Measurements from ENCODE around the gene NOD1.

Gene NOD1

DNA sequence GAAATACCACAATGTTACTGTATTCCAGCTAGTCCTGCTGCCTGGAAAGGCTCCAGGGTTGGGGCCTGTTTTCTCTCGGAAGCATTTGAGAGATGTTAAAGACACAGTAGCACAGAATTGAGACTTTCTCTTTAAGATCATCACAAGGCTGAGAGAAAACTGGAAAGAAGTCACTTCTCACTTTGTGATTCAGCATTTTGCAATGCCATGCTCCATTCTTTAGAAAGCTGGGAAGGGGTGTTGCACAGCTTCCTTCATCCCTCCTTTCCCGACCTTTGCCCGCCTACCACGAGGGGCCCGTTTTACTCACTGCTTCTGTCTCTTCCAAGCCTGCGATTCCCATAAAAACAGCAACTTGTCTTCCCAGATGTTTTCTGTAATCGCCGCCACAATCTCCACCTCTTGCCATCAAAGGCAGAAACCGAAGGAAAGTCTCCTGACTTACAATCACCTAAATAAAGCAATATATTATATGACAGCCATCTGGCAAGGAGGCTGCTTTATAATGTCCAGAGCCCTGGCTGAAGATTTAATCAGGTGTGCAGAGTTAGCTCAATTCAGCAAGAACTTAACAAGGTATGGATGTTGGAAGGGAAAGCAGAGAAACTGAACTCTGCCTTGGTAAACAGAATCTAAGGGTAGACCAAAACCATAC, 18.9 kb downstream of the NOD1 start:
- Histone ChIP-seq H3K27me3 (ENCODE audit: control insufficient read depth in 1 of 2, insufficient read depth in 1 of 2, low read length in 2 of 2) (no peaks in the 10 kb centered on the region), H3K79me1 (replicated peaks; ENCODE audit: low read length, poor library complexity, severe bottlenecking) (peaks cover 19% of the 10 kb centered on the region), H2BK120ac (ENCODE audit: low read depth, low read length) (no peak overlapping the region), H2AK5ac (ENCODE audit: low read length, severe bottlenecking) (no peak overlapping the region), H2AFZ (ENCODE audit: low read depth, low read length) (no peak overlapping the region), H3K14ac (ENCODE audit: low read length in 2 of 2) (no peak overlapping the region), H3K18ac (ENCODE audit: low read depth in 1 of 2, low read length in 2 of 2) (peak overlapping the region in 1 of 2 experiments; percentile 23), H3K4me1 (ENCODE audit: control insufficient read depth, insufficient read depth, low read depth, low read length) (peaks cover 18% of the 10 kb centered on the region), H4K91ac (ENCODE audit: low read length) (no peak overlapping the region), H3K23ac (ENCODE audit: low read length in 2 of 2) (no peak overlapping the region), H3K36me3 (ENCODE audit: control insufficient read depth in 1 of 2, insufficient read depth in 2 of 2, low read depth in 1 of 2, low read length in 2 of 2) (peaks cover 13 to 32% of the 10 kb centered on the region in 2 experiments), H3K4me2 (ENCODE audit: low read length, poor library complexity, severe bottlenecking) (peak overlapping the region; percentile 44), H3K27ac (ENCODE audit: low read length, poor library complexity, severe bottlenecking) (peak overlapping the region; percentile 84), H2BK5ac (ENCODE audit: low read depth, low read length, poor library complexity, severe bottlenecking) (peak overlapping the region; percentile 5), H2BK15ac (ENCODE audit: low read depth, poor library complexity, severe bottlenecking) (no peak overlapping the region), H4K8ac (ENCODE audit: low read length) (no peak overlapping the region), H2BK12ac (ENCODE audit: low read length in 2 of 2) (no peak overlapping the region), H3K9me3 (ENCODE audit: control insufficient read depth, low read length) (no peaks in the 10 kb centered on the region), H3K4me3 (ENCODE audit: insufficient read depth in 1 of 2, low read depth in 1 of 2, low read length in 2 of 2) (peak overlapping the region in 1 of 2 experiments; percentile 63), H3K4ac (ENCODE audit: low read depth in 1 of 2, low read length in 2 of 2) (no peak overlapping the region), H3K9ac (ENCODE audit: low read length) (peak overlapping the region; percentile 89)
- peak; percentile 88 for DNase-seq
- 20% methylated on average over 8 of the region's 9 CpGs for WGBS

DNA sequence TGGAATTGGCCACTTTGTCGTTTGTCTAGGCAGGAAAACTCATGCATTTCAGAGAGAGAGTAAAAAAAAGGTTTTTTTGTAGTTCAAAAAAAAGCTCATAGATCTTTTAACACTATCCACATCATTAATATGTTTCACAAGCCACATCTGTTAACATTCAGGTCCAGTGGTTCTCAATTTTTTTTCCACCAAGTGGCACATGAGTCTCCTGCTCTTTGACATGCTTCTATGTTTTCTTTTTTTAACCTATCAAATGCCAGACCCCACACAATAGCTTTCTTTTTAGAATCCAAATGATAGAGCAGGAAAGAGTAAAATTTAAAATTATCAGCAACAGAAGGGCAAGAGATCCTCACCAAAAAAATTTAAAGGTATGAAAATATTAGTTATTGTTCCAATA, 20.3 kb downstream of the NOD1 start:
- H3K9ac ChIP-seq (ENCODE audit: low read length), result peak overlapping the region; percentile 89
- no peak overlapping the region for H2BK5ac ChIP-seq (ENCODE audit: low read depth, low read length, poor library complexity, severe bottlenecking)
- H3K18ac ChIP-seq (ENCODE audit: low read depth in 1 of 2, low read length in 2 of 2), result no peak overlapping the region
- H3K79me1 ChIP-seq (replicated peaks; ENCODE audit: low read length, poor library complexity, severe bottlenecking), result peaks cover 11% of the 10 kb centered on the region
- no peak overlapping the region for H4K8ac ChIP-seq (ENCODE audit: low read length)
- H3K27me3 ChIP-seq (ENCODE audit: control insufficient read depth in 1 of 2, insufficient read depth in 1 of 2, low read length in 2 of 2), result no peaks in the 10 kb centered on the region
- H3K27ac ChIP-seq (ENCODE audit: low read length, poor library complexity, severe bottlenecking), result no peak overlapping the region
- 67% methylated on average over 1 of the region's 1 CpG for WGBS
- no peak overlapping the region for H2AK5ac ChIP-seq (ENCODE audit: low read length, severe bottlenecking)
- no peak overlapping the region for H2BK12ac ChIP-seq (ENCODE audit: low read length in 2 of 2)
- no peak overlapping the region for H4K91ac ChIP-seq (ENCODE audit: low read length)
- H3K4me2 ChIP-seq (ENCODE audit: low read length, poor library complexity, severe bottlenecking), result no peak overlapping the region
- H3K4ac ChIP-seq (ENCODE audit: low read depth in 1 of 2, low read length in 2 of 2), result no peak overlapping the region
- no peak overlapping the region for H2AFZ ChIP-seq (ENCODE audit: low read depth, low read length)
- no peak overlapping the region for H2BK15ac ChIP-seq (ENCODE audit: low read depth, poor library complexity, severe bottlenecking)
- H3K14ac ChIP-seq (ENCODE audit: low read length in 2 of 2), result no peak overlapping the region
- no peaks in the 10 kb centered on the region for H3K9me3 ChIP-seq (ENCODE audit: control insufficient read depth, low read length)
- DNase-seq, result no peak
- H3K23ac ChIP-seq (ENCODE audit: low read length in 2 of 2), result no peak overlapping the region
- no peak overlapping the region for H3K4me3 ChIP-seq (ENCODE audit: insufficient read depth in 1 of 2, low read depth in 1 of 2, low read length in 2 of 2)
- no peak overlapping the region for H2BK120ac ChIP-seq (ENCODE audit: low read depth, low read length)
- H3K4me1 ChIP-seq (ENCODE audit: control insufficient read depth, insufficient read depth, low read depth, low read length), result peaks cover 14% of the 10 kb centered on the region
- H3K36me3 ChIP-seq (ENCODE audit: control insufficient read depth in 1 of 2, insufficient read depth in 2 of 2, low read depth in 1 of 2, low read length in 2 of 2), result peaks cover 14 to 41% of the 10 kb centered on the region in 2 experiments

DNA sequence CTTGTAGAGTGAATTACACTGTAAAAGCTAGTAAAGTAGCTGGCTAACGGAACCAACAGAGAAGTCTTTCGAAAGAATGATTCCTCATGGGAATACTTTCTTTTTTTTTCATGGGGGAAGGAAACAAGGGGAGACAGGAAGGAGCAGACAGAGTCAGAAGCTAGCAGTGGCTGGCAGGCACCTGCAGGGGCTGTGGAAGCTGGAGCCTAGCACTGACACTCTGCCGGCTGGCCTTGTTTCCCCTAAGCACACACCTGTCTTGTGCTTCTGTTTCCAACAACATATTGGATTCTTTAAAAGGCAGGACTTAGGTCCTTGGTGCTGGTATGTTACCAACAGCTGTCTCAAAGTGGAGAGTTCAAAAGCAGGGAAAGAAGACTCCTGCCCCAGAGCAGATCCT, 24.7 kb downstream of the NOD1 start:
- Histone ChIP-seq H3K9ac (ENCODE audit: low read length) (peak overlapping the region; percentile 33), H3K36me3 (ENCODE audit: control insufficient read depth in 1 of 2, insufficient read depth in 2 of 2, low read depth in 1 of 2, low read length in 2 of 2) (peaks cover 43 to 76% of the 10 kb centered on the region in 2 experiments), H3K4me2 (ENCODE audit: low read length, poor library complexity, severe bottlenecking) (no peak overlapping the region), H3K4ac (ENCODE audit: low read depth in 1 of 2, low read length in 2 of 2) (no peak overlapping the region), H2BK12ac (ENCODE audit: low read length in 2 of 2) (no peak overlapping the region), H3K18ac (ENCODE audit: low read depth in 1 of 2, low read length in 2 of 2) (no peak overlapping the region), H2AFZ (ENCODE audit: low read depth, low read length) (no peak overlapping the region), H3K79me1 (replicated peaks; ENCODE audit: low read length, poor library complexity, severe bottlenecking) (peaks cover 3% of the 10 kb centered on the region), H2BK5ac (ENCODE audit: low read depth, low read length, poor library complexity, severe bottlenecking) (no peak overlapping the region), H4K91ac (ENCODE audit: low read length) (no peak overlapping the region), H3K23ac (ENCODE audit: low read length in 2 of 2) (no peak overlapping the region), H3K9me3 (ENCODE audit: control insufficient read depth, low read length) (no peaks in the 10 kb centered on the region), H2BK120ac (ENCODE audit: low read depth, low read length) (no peak overlapping the region), H3K27ac (ENCODE audit: low read length, poor library complexity, severe bottlenecking) (no peak overlapping the region), H3K27me3 (ENCODE audit: control insufficient read depth in 1 of 2, insufficient read depth in 1 of 2, low read length in 2 of 2) (no peaks in the 10 kb centered on the region), H4K8ac (ENCODE audit: low read length) (no peak overlapping the region), H3K14ac (ENCODE audit: low read length in 2 of 2) (no peak overlapping the region), H3K4me1 (ENCODE audit: control insufficient read depth, insufficient read depth, low read depth, low read length) (peaks cover 6% of the 10 kb centered on the region), H2AK5ac (ENCODE audit: low read length, severe bottlenecking) (no peak overlapping the region), H2BK15ac (ENCODE audit: low read depth, poor library complexity, severe bottlenecking) (no peak overlapping the region), H3K4me3 (ENCODE audit: insufficient read depth in 1 of 2, low read depth in 1 of 2, low read length in 2 of 2) (no peak overlapping the region)
- 89% methylated on average over 3 of the region's 3 CpGs for WGBS
- peak; percentile 22 for DNase-seq

DNA sequence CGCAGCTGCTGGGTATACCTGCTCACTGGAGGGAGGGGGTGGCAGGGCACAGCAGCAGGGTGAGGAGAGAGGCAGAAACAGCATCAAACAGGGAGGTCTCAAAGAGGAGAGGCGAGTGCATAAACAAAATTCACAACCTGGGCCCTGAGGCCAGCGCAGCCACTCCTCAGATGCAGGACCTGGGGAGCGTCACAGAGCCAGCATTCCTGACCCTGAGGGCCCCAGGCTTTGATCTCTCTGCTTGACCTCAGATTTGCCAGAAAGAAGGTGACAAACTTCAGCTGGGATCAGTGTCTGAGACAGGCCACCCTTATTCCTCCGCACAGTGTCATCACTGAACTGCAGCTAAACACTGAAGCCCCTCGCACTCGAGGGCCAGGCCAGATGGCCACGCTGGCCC, 25.6 kb downstream of the NOD1 start:
- H3K9ac ChIP-seq (ENCODE audit: low read length), result no peak overlapping the region
- WGBS, result 88% methylated on average over 8 of the region's 8 CpGs
- H3K18ac ChIP-seq (ENCODE audit: low read depth in 1 of 2, low read length in 2 of 2), result peak overlapping the region in 1 of 2 experiments; percentile 5
- H2BK5ac ChIP-seq (ENCODE audit: low read depth, low read length, poor library complexity, severe bottlenecking), result no peak overlapping the region
- no peak overlapping the region for H2BK120ac ChIP-seq (ENCODE audit: low read depth, low read length)
- H3K9me3 ChIP-seq (ENCODE audit: control insufficient read depth, low read length), result no peaks in the 10 kb centered on the region
- peaks cover 3% of the 10 kb centered on the region for H3K4me1 ChIP-seq (ENCODE audit: control insufficient read depth, insufficient read depth, low read depth, low read length)
- no peak overlapping the region for H4K8ac ChIP-seq (ENCODE audit: low read length)
- H2AFZ ChIP-seq (ENCODE audit: low read depth, low read length), result no peak overlapping the region
- no peak overlapping the region for H3K14ac ChIP-seq (ENCODE audit: low read length in 2 of 2)
- no peak overlapping the region for H3K4me3 ChIP-seq (ENCODE audit: insufficient read depth in 1 of 2, low read depth in 1 of 2, low read length in 2 of 2)
- no peak for DNase-seq
- H3K23ac ChIP-seq (ENCODE audit: low read length in 2 of 2), result no peak overlapping the region
- H2AK5ac ChIP-seq (ENCODE audit: low read length, severe bottlenecking), result no peak overlapping the region
- H3K36me3 ChIP-seq (ENCODE audit: control insufficient read depth in 1 of 2, insufficient read depth in 2 of 2, low read depth in 1 of 2, low read length in 2 of 2), result peaks cover 47 to 85% of the 10 kb centered on the region in 2 experiments
- no peak overlapping the region for H3K4ac ChIP-seq (ENCODE audit: low read depth in 1 of 2, low read length in 2 of 2)
- no peaks in the 10 kb centered on the region for H3K27me3 ChIP-seq (ENCODE audit: control insufficient read depth in 1 of 2, insufficient read depth in 1 of 2, low read length in 2 of 2)
- no peak overlapping the region for H3K27ac ChIP-seq (ENCODE audit: low read length, poor library complexity, severe bottlenecking)
- H2BK15ac ChIP-seq (ENCODE audit: low read depth, poor library complexity, severe bottlenecking), result no peak overlapping the region
- H3K4me2 ChIP-seq (ENCODE audit: low read length, poor library complexity, severe bottlenecking), result no peak overlapping the region
- H2BK12ac ChIP-seq (ENCODE audit: low read length in 2 of 2), result no peak overlapping the region
- H3K79me1 ChIP-seq (replicated peaks; ENCODE audit: low read length, poor library complexity, severe bottlenecking), result peaks cover 3% of the 10 kb centered on the region
- H4K91ac ChIP-seq (ENCODE audit: low read length), result no peak overlapping the region

All from mesenchymal stem cell (in vitro differentiated cells and primary cell).